Stimulated activated CD4-positive, alpha-beta T cell treated with anti-CD3 and anti-CD28 coated beads, Interleukin-15, amount 100 ng/mL, for 1 hour (primary cell): Measurements from ENCODE around the gene ANKRD11.
"Not testable (repeated sequence)": the region's sequence is repeated elsewhere in the genome, so short reads cannot be mapped to it uniquely, and the experiment has no call there.

Source experiments
- DNase-seq, 2 donors: peaks; one replicate each; pipeline ENCODE4 v3.0.0-alpha.2; 2020; ENCODE audit warnings: low read depth in 1 of 2, low spot score in 1 of 2

Gene ANKRD11

GRCh38 chr16:89304181-89304851, 186.0 kb downstream of the ANKRD11 start:
- no peak for DNase-seq

- no peak for DNase-seq
Measured at GRCh38 chr16:89303617-89304016, 186.7 kb downstream of the ANKRD11 start.

GRCh38 chr16:89300976-89301360, 189.4 kb downstream of the ANKRD11 start:
- DNase-seq: no peak

- DNase-seq: no peak
Measured at GRCh38 chr16:89300311-89300975, 189.9 kb downstream of the ANKRD11 start.

GRCh38 chr16:89299357-89300111, 190.8 kb downstream of the ANKRD11 start:
- not testable (repeated sequence) for DNase-seq

- DNase-seq: no peak
Measured at GRCh38 chr16:89298623-89299225, 191.6 kb downstream of the ANKRD11 start.

GRCh38 chr16:89297910-89298545, 192.3 kb downstream of the ANKRD11 start:
- DNase-seq: no peak

GRCh38 chr16:89297156-89297874, 193.0 kb downstream of the ANKRD11 start:
- no peak for DNase-seq

GRCh38 chr16:89295915-89296314, 194.4 kb downstream of the ANKRD11 start:
- DNase-seq: no peak

GRCh38 chr16:89295071-89295900, 195.1 kb downstream of the ANKRD11 start:
- DNase-seq: no peak

GRCh38 chr16:89294486-89294885, 195.9 kb downstream of the ANKRD11 start:
- DNase-seq: no peak

- no peak for DNase-seq
Measured at GRCh38 chr16:89293276-89294143, 196.9 kb downstream of the ANKRD11 start.

- DNase-seq: no peak
Measured at GRCh38 chr16:89292443-89293078, 197.8 kb downstream of the ANKRD11 start.

GRCh38 chr16:89291776-89292175, 198.6 kb downstream of the ANKRD11 start:
- DNase-seq: no peak

GRCh38 chr16:89291363-89291762, 199.0 kb downstream of the ANKRD11 start:
- no peak for DNase-seq

- DNase-seq: no peak
Measured at GRCh38 chr16:89290887-89291286, 199.5 kb downstream of the ANKRD11 start.

- no peak for DNase-seq
Measured at GRCh38 chr16:89290472-89290871, 199.9 kb downstream of the ANKRD11 start.
